HFF-Myc (cell line): ENCODE data around the gene IL25.
"Not testable (repeated sequence)": the region's sequence is repeated elsewhere in the genome, so short reads cannot be mapped to it uniquely, and the experiment has no call there.

Experiments
- DNase-seq: peaks from one replicate; pipeline ENCODE4 v3.0.0-alpha.2; 2011; ENCODE audit warnings: low read depth; ENCODE audit errors: extremely low read depth
- H3K4me3 ChIP-seq: replicated peaks from 2 replicates; pipeline ENCODE4 v1.5.1; 2011; ENCODE audit warnings: low read depth, mild to moderate bottlenecking, control low read depth, low read length
- TF ChIP-seq, protein P1 (sequence below): IDR thresholded peaks from 2 replicates; pipeline ENCODE4 v1.5.1; 2012; ENCODE audit warnings: mild to moderate bottlenecking, low read depth, low read length, control low read depth; ENCODE audit errors: missing control alignments

The IL25 gene

DNA sequence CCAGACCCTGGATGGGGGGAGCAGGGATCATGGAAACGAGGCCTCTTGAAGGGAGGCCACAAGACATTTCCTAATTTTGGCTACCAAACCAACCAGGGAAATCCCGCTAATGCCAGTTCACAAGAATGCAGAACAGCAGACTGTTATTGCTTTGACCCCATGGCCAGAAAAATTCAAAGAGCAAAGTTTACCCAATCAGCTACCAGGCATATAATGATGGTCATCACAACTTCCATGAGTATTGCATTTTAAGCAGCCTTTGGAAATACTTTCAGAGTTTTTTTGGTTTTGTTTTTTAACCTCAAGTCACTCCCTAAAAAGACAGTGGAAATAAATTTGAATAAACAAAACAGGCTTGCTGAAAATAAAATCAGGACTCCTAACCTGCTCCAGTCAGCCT, at the start of gene IL25:
IL25 (plus strand) TSS at position 301 of the 400 bp plus-strand sequence.
- TF ChIP-seq, protein P1, sequence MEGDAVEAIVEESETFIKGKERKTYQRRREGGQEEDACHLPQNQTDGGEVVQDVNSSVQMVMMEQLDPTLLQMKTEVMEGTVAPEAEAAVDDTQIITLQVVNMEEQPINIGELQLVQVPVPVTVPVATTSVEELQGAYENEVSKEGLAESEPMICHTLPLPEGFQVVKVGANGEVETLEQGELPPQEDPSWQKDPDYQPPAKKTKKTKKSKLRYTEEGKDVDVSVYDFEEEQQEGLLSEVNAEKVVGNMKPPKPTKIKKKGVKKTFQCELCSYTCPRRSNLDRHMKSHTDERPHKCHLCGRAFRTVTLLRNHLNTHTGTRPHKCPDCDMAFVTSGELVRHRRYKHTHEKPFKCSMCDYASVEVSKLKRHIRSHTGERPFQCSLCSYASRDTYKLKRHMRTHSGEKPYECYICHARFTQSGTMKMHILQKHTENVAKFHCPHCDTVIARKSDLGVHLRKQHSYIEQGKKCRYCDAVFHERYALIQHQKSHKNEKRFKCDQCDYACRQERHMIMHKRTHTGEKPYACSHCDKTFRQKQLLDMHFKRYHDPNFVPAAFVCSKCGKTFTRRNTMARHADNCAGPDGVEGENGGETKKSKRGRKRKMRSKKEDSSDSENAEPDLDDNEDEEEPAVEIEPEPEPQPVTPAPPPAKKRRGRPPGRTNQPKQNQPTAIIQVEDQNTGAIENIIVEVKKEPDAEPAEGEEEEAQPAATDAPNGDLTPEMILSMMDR, result no peak
- no peak within 1 kb of the TSS for H3K4me3 ChIP-seq

DNA sequence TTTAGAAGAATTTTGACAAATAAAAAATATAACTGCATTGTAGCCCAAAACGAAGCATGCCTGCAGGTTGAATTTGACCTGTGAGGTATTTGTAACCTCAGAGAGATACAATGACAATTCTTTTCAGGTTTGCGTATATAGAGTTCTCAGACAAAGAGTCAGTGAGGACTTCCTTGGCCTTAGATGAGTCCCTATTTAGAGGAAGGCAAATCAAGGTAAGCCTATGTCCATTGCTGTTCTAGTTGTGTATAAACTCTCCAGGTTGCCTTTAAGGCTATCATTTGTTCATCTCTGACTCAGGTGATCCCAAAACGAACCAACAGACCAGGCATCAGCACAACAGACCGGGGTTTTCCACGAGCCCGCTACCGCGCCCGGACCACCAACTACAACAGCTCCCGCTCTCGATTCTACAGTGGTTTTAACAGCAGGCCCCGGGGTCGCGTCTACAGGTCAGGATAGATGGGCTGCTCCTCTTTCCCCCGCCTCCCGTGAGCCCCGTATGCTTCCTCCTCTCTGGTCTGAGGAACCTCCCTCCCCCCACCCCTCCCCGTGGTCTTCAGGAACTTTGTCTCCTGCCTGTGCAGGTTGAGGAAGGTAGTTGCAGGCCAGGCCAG, 48.7 kb upstream of the IL25 start:
- H3K4me3 ChIP-seq, result no peak overlapping the region
- TF ChIP-seq, protein P1, result no peak
- DNase-seq, result no peak

More for the DNA sequence above, at the start of gene IL25:
- DNase-seq, result no peak

DNA sequence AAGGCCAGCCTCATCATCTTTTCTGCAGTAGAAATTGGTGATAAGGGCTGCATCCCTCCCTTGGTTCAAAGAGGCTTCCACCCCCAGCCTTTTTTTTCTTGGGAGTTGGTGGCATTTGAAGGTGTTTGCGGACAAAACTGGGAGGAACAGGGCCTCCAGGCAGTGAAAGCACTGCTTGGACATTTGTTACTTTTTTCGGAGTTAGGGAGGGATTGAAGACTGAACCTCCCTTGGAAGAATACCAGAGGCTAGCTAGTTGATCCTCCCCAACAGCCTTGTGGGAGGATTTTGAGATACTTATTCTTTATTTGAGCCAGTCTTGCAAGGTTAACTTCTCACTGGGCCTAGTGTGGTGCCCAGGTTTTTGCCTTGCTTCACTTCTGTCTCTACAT, 48.2 kb upstream of the IL25 start:
- TF ChIP-seq, protein P1, result no peak
- no peak for DNase-seq
- no peak overlapping the region for H3K4me3 ChIP-seq

DNA sequence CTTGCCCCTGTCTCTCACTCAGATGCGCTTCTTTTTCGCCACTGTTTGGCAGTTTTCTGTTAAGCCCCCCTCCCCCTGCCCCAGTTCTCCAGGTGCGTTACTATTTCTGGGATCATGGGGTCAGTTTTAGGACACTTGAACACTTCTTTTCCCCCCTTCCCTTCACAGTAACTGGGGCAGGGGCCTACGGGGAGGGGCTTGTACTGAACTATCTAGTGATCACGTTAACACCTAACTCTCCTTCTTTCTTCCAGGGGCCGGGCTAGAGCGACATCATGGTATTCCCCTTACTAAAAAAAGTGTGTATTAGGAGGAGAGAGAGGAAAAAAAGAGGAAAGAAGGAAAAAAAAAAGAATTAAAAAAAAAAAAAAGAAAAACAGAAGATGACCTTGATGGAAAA, 47.6 kb upstream of the IL25 start:
- TF ChIP-seq, protein P1, result no peak
- H3K4me3 ChIP-seq, result no peak overlapping the region
- DNase-seq, result no peak

DNA sequence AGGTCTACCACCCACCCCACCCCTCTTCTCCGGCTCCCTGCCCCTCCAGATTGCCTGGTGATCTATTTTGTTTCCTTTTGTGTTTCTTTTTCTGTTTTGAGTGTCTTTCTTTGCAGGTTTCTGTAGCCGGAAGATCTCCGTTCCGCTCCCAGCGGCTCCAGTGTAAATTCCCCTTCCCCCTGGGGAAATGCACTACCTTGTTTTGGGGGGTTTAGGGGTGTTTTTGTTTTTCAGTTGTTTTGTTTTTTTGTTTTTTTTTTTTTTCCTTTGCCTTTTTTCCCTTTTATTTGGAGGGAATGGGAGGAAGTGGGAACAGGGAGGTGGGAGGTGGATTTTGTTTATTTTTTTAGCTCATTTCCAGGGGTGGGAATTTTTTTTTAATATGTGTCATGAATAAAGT, 46.9 kb upstream of the IL25 start:
- H3K4me3 ChIP-seq, DNase-seq: not testable (repeated sequence)

DNA sequence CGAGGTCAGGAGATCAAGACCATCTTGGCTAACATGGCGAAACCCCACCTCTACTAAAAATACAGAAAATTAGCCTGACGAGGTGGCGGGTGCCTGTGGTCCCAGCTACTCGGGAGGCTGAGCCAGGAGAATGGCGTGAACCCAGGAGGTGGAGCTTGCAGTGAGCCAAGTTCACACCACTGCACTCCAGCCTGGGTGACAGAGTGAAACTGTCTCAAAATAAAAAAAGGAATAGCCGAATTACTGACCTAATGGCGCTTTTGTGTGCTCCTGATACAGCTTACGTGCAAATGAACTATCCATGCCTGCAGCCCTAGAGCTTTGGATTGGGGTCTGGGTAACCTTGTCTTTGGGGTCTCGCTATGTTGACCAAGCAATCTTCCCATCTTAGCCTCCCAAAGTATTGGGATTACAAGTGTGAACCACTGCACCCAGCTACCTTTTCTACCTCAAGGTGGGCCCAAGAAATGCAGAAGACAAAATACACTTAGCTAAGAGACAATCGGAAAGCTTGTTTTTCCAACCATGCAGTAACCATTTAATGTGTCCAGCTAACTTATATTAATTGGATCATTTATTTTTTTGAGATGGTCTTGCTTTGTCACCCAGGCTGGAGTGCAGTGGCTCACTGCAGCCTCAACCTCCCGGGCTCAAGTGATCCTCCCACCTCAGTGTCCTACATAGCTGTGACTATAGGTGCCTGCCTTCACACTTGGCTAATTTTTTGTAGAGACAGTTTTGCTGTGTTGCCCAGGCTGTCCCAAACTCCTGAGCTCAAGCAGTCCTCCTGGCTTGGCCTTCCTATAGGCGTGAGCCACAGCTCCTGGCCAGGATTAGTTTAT, 45.9 kb upstream of the IL25 start:
- DNase-seq, result no peak
- H3K4me3 ChIP-seq, result no peak overlapping the region
- TF ChIP-seq, protein P1, result no peak

DNA sequence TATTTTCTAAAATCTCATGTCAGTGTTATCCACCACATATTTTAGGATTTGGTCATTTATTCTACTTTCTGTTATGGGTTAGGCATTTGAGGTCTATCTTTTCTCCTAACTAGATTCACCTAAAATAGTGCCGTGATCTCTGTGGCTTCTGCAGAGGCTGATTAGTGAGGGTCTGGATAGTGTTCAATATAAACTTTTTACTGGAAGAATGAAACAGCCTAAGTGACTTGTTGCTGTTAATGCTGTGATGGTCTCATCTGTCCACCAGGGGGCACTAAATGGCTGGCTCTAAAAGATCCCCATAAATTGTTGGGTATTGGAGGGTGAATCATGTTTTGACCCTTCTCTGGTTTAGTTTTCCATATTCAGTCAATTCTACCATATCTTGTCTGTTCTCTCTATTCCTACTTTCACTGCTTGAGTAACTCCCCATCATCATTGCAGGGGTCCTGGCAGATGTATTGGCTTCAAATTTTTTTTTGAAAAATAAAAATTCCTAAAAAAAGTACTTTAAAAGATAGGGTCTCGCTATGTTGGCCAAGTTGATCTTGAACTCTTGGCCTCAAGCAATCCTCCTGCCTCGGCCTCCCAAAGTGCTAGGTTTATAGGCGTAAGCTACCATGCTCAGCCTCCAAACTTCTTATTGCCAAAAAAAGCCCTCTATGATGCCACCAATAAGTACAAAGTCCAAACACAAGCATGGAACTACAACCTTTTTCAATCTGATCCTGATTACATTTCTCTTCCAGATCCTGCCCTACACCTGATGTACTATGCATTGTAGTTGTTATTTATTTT, 44.5 kb upstream of the IL25 start:
- DNase-seq, result peak; percentile 65
- no peak overlapping the region for H3K4me3 ChIP-seq
- TF ChIP-seq, protein P1, result peak; percentile 81
